Testis (tissue), 3 donors: ENCODE results near the gene PLEKHG5. TPM values are rescaled to one million over a fixed set of nuclear protein-coding genes. Genes with fewer than 3 reads are reported as not detected.

ENCODE experiments used
- DNase-seq: peaks from one replicate; pipeline ENCODE4 v3.0.0-alpha.2; 2019
- H3K27ac ChIP-seq, 2 donors: fragments of 200-600 bp; sonication (generic); one replicate each; pipeline ENCODE4 v1.5.1; 2019
- H3K27me3 ChIP-seq: fragments of 200-600 bp; sonication (generic); one replicate; pipeline ENCODE4 v1.5.1; 2019
- H3K36me3 ChIP-seq: fragments of 200-600 bp; sonication (generic); one replicate; pipeline ENCODE4 v1.5.1; 2017; ENCODE audit warnings: low read depth; ENCODE audit errors: missing control alignments
- H3K4me1 ChIP-seq: fragments of 200-600 bp; sonication (generic); one replicate; pipeline ENCODE4 v1.5.1; 2019
- H3K4me3 ChIP-seq, 2 donors: fragments of 200-600 bp; sonication (generic); one replicate each; pipeline ENCODE4 v1.5.1; 2017 to 2019
- H3K9me3 ChIP-seq: fragments of 200-600 bp; sonication (generic); one replicate; pipeline ENCODE4 v1.5.1; 2017
- CTCF ChIP-seq, 3 experiments: fragments of 450-650 bp in 2 of 3; fragments of 200-600 bp in 1 of 3; sonication (generic) in 1 of 3; IDR thresholded peaks; one replicate each; pipeline ENCODE4 v1.5.1; 2016 to 2019; ENCODE audit warnings: antibody characterized with exemption in 3 of 3, mild to moderate bottlenecking in 2 of 3, moderate library complexity in 1 of 3
- POLR2A ChIP-seq: fragments of 450-650 bp; IDR thresholded peaks from one replicate; pipeline ENCODE4 v1.6.1; 2017; ENCODE audit warnings: antibody characterized with exemption, mild to moderate bottlenecking, moderate library complexity
- WGBS, 2 donors: methylation state at CpG; one replicate each; pipeline ENCODE4 v1.1.5; 2018; 5-methylcytosine and 5-hydroxymethylcytosine counted together
- intact Hi-C: fragments of 100-400 bp; cut with DNase I; formaldehyde crosslinking; loops from one replicate; pipeline ENCODE4 v1.15.1; 2023; ENCODE audit warnings: low total_unique reads
- polyA plus RNA-seq: library from polyadenylated mRNA; stranded (reverse); fragments of 350-450 nt; fragmentation: Illumina TruSeq; extraction: RNeasy Lipid Tissue Mini Kit (QIAGEN cat#74804); gene quantifications from one replicate; pipeline ENCODE4 v1.2.3, GENCODE V29; 2014; ENCODE audit warnings: low read depth, low replicate concordance; ENCODE audit not compliant: insufficient read depth
- total RNA-seq, 2 donors: library from RNA; depleted of rRNA; stranded (reverse); fragments of >200 nt; gene quantifications; one replicate each; pipeline ENCODE4 v1.2.3, GENCODE V29; 2016

The PLEKHG5 gene
- total and polyA plus RNA-seq, 3 donors from 2014 or later, result 8.1 to 16.4 (median 13.7) TPM

- WGBS, 2 donors, result 43% methylated on average over 6 of the region's 6 CpGs
- H3K27ac ChIP-seq, result peak overlapping the region in 1 of 2 donors; percentile 61
- intact Hi-C loops, result no loop called here
- no peaks in the 10 kb centered on the region for H3K27me3 ChIP-seq
- no peak for DNase-seq
- no peaks in the 10 kb centered on the region for H3K36me3 ChIP-seq
- no peak for TF ChIP-seq POLR2A
- TF ChIP-seq CTCF (IDR thresholded peaks at IDR 0.05), result no peak
- H3K4me1 ChIP-seq, result peaks cover 17% of the 10 kb centered on the region
- H3K4me3 ChIP-seq, result peak overlapping the region; percentile 55 to 66
- H3K9me3 ChIP-seq, result no peaks in the 10 kb centered on the region
Measured at GRCh38 chr1:6491081-6491449, 402 bp downstream of the PLEKHG5 start.

DNA sequence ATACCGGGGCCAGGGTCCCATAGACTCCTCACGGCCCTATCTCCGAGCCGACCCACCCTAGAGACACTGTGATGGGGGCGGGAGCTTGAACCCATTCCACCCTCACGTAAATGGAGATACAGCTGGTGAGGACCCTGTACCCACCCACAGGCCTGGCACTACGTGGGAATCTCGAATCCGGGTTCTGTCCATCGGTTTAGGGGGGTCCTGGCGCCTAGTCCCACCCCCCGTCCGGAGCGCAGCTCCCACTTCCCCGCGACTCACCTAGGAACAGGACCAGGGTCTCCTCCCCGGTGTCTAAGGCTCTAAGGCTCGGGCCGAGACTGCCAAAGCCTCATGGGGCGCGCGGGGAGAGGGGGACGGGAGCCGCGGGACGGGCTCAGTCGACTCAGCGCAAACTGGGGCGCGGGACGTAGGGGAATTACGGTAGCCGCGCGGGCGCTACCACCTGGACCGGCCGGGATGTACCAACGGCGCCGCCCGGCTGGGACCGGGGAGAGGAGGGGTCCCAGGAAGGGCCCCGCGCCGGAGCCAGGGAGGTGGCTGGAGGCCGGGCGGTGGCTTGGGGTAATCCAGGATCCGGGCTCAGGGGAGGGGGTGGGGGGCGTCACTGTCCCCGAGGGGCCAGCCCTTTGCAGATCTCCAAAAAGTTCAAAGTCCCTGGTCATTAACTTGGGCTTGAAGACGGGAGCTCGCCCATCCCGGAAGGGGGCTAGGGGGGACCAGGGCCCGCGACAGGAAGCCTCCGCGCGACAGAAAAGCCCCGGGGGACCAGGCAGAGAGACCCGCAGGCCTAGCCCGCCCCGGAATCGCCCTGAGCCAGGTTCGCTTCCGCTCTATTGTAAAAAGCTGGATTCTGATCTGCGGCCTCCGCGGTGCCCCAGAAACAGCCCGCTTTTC is 1.0 kb downstream of the PLEKHG5 start:
- TF ChIP-seq CTCF (IDR thresholded peaks at IDR 0.05) (no peak), POLR2A (no peak)
- H3K27ac ChIP-seq, result peak overlapping the region; percentile 2 to 61
- H3K4me1 ChIP-seq, result peaks cover 17% of the 10 kb centered on the region
- no peaks in the 10 kb centered on the region for H3K27me3 ChIP-seq
- DNase-seq, result peak; percentile 78
- no peaks in the 10 kb centered on the region for H3K9me3 ChIP-seq
- WGBS, 2 donors, result 1 to 2% methylated on average over 10 to 68 of the region's 70 CpGs
- intact Hi-C loops, result no loop called here
- H3K4me3 ChIP-seq, result peak overlapping the region; percentile 55 to 66
- no peaks in the 10 kb centered on the region for H3K36me3 ChIP-seq

DNA sequence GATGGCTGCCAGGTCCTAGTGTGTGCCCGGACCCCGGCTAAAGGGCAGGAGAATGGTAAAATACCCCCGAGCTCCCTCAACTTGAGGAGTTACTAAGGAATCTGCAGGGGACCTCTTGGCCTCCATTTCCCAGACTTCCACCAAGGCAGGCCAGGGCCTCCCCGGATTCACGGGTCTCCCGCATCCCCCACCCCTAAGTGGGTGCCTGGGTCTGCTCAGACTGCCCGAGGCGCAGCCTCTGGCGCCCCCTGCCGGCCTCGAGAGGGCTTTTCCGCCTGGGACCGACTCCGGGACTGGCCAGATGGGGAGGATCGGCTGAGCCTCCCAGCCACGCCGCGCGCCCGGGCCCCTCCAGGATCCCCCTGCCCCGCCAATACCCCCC is 1.7 kb downstream of the PLEKHG5 start:
- no peaks in the 10 kb centered on the region for H3K9me3 ChIP-seq
- DNase-seq, result peak; percentile 74
- WGBS, 2 donors, result 5 to 16% methylated on average over 4 to 17 of the region's 21 CpGs
- TF ChIP-seq CTCF (IDR thresholded peaks at IDR 0.05) (peak; percentile 43 to 90 (median 78)), POLR2A (no peak)
- no peaks in the 10 kb centered on the region for H3K27me3 ChIP-seq
- H3K4me1 ChIP-seq, result peaks cover 17% of the 10 kb centered on the region
- intact Hi-C loops, result no loop called here
- no peak overlapping the region for H3K27ac ChIP-seq
- H3K4me3 ChIP-seq, result peak overlapping the region; percentile 55 to 66
- H3K36me3 ChIP-seq, result no peaks in the 10 kb centered on the region

GRCh38 chr1:6489383-6489765 is 2.1 kb downstream of the PLEKHG5 start:
- Histone ChIP-seq H3K27ac (no peak overlapping the region), H3K27me3 (no peaks in the 10 kb centered on the region), H3K4me3 (no peak overlapping the region), H3K36me3 (no peaks in the 10 kb centered on the region), H3K4me1 (peaks cover 17% of the 10 kb centered on the region), H3K9me3 (no peaks in the 10 kb centered on the region)
- TF ChIP-seq CTCF (IDR thresholded peaks at IDR 0.05) (no peak), POLR2A (no peak)
- intact Hi-C loops, result no loop called here
- DNase-seq, result no peak
- 70 to 85% methylated on average over 9 of the region's 9 CpGs for WGBS, 2 donors
